Fibroblast of pulmonary artery (primary cell): Measurements from ENCODE around the gene ABHD14A.

Experiments used
- DNase-seq: peaks from one replicate; pipeline ENCODE4 v3.0.0-alpha.2; 2010; ENCODE audit warnings: low read depth
- H3K4me3 ChIP-seq: replicated peaks from 2 replicates; pipeline ENCODE4 v1.5.1; 2011; ENCODE audit warnings: low read depth, mild to moderate bottlenecking, control low read depth, low read length, moderate library complexity
- TF ChIP-seq, protein P1 (sequence below): IDR thresholded peaks from 2 replicates; pipeline ENCODE4 v1.5.1; 2011; ENCODE audit warnings: mild to moderate bottlenecking, control low read depth, low read length, inconsistent platforms; ENCODE audit errors: missing control alignments

Gene ABHD14A

DNA sequence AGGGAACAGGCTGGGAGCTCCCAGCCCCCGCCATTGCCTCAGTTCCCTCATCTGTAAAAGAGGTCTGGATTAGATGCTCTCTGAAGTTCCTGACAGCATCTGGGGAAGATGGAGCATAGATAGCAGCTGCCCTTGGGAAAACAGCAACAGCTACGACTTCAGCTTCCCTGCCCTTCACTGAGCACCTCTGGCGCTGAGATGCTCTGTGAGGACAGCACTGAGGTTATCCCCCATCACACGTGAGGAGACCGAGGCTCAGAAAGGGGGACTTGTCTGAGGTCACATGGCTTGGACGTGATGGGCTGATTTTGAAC lies 31.9 kb downstream of the ABHD14A start:
- no peak overlapping the region for H3K4me3 ChIP-seq
- TF ChIP-seq, protein P1, sequence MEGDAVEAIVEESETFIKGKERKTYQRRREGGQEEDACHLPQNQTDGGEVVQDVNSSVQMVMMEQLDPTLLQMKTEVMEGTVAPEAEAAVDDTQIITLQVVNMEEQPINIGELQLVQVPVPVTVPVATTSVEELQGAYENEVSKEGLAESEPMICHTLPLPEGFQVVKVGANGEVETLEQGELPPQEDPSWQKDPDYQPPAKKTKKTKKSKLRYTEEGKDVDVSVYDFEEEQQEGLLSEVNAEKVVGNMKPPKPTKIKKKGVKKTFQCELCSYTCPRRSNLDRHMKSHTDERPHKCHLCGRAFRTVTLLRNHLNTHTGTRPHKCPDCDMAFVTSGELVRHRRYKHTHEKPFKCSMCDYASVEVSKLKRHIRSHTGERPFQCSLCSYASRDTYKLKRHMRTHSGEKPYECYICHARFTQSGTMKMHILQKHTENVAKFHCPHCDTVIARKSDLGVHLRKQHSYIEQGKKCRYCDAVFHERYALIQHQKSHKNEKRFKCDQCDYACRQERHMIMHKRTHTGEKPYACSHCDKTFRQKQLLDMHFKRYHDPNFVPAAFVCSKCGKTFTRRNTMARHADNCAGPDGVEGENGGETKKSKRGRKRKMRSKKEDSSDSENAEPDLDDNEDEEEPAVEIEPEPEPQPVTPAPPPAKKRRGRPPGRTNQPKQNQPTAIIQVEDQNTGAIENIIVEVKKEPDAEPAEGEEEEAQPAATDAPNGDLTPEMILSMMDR, result no peak
- DNase-seq, result no peak

DNA sequence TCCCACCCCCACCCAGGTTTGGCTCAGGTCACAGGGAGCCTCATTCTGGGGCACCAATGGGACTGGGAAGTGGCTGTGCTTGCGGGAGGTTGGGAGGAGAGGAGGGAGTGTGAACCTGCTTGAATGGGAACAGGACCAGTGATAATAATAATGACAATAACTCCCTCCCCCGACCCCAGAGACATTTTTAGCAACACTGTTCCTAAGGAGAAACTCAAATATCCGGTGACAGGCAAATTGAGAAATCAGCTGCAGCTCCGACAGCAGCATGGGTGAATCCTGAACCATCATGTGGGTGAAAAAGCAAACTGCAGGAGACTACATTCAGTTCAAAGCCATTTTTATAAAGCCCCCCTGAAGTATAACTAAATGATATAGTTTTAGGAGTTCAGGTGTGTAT lies 32.4 kb downstream of the ABHD14A start:
- TF ChIP-seq, protein P1, result no peak
- no peak overlapping the region for H3K4me3 ChIP-seq
- no peak for DNase-seq

DNA sequence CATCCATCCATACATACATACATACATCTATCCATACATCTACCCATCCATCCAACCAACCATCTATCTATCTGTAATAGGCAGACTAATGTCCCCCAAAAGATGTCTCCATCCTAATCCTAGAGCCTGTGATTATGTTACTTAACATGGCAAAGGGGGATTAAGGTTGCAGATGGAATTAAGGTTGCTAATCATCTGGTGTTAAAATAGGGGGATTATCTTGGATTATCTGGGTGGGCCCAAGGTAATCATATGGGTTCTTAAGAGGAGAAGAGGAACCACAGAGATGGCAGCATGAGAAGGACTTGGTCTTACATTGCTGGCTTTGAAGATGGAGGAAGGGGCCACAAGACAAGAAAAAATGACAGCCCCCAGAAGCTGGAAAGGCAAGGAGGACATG lies 35.6 kb downstream of the ABHD14A start:
- TF ChIP-seq, protein P1, result no peak
- no peak overlapping the region for H3K4me3 ChIP-seq
- DNase-seq, result no peak

DNA sequence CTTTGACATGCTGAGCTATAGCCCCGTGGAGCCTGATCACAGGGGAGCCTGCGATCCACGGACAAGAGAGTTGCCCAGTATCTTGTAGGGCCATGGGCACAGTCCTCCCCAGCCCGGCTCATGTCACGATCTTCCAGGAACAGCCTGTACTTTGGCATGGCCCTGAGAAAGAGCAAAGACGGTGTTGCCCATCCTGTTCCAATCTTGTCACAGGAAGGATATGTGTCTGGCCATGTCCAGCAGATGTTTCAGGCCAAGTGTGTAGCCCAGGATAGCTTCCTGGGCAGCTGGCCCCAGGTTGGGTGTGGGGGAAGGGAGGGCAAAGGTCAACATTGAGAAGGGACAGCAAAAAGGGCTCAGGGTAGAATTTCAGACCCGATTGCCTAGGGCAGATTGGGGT lies 37.8 kb downstream of the ABHD14A start:
- H3K4me3 ChIP-seq, result no peak overlapping the region
- DNase-seq, result no peak
- TF ChIP-seq, protein P1, result no peak

DNA sequence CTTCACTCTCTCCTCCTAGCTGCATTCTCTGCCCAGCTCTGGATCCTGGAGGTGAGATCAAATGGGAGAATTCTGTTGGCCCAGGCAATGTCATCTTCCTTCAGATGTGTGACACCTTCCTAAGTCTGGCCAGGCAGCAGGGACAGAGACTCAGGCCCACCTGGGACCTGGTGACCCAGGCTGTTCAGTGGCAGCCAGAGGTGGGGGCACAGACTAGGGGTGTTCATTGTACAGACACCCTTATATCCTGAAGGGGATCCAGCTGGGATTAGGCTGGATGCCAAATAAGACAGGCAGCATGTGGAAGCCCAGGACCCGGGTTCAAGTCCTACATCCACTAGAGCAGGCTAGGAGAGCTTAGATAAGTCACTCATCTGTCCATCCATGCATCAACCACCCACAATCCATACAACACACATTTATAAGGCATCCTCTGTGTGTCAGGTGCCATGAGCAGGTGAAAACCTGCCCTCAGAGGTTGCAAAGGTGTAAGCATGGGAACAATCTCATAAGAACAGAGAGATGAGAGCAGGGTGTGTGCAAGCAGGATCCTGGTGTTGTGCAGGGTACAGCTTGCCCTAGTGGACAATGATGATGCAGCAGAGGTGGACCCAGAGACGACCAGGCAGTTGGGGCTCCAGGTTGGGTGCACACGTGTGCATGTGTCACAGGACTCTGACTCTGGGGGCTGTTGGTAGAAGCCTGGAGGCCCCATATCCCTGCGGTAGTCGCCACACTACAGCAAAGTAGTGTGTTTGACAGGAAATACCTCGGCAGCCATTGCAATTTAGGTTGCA lies 39.1 kb downstream of the ABHD14A start:
- DNase-seq, result no peak
- no peak overlapping the region for H3K4me3 ChIP-seq
- TF ChIP-seq, protein P1, result no peak

DNA sequence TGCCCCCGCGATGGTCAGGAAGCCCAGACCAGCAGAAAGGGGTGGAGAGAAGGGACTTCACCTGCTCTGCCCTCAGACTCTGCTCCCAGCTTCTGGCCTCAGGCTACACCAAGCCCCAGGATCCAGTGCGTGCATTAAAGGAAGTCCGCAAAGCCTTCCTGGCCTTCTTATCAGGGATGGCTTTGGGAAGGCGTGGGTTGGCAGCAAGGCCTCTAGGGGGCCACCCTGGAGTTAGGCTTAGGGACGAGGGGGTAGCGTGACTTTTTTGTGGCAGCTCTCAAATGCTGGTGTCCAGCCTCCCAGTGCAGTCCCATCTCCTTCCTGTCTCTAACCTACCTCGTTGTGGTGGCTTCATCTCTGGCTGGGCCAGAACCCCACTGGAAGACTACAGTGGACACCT lies 39.7 kb downstream of the ABHD14A start:
- TF ChIP-seq, protein P1, result peak; percentile 17
- no peak overlapping the region for H3K4me3 ChIP-seq
- no peak for DNase-seq
